ENCODE measurements around the gene PDLIM5.

DNA sequence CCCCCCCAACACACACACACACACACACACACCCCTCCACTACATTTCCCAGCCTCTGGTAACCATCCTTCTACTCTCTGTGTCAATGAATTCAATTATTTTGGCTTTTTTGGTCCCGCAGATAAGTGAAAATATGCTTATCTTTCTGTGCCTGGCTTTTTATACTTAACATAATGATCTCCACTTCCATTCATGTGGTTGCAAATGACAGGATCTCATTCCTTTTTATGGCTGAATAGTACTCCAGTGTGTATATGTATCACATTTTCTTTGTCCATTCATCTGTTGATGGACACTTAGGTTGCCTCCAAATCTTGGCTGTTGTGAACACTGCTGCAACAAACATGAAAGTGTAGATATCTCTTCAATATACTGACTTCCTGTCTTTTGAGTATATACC lies 59.8 kb downstream of the PDLIM5 start:
- TF ChIP-seq, protein P1, sequence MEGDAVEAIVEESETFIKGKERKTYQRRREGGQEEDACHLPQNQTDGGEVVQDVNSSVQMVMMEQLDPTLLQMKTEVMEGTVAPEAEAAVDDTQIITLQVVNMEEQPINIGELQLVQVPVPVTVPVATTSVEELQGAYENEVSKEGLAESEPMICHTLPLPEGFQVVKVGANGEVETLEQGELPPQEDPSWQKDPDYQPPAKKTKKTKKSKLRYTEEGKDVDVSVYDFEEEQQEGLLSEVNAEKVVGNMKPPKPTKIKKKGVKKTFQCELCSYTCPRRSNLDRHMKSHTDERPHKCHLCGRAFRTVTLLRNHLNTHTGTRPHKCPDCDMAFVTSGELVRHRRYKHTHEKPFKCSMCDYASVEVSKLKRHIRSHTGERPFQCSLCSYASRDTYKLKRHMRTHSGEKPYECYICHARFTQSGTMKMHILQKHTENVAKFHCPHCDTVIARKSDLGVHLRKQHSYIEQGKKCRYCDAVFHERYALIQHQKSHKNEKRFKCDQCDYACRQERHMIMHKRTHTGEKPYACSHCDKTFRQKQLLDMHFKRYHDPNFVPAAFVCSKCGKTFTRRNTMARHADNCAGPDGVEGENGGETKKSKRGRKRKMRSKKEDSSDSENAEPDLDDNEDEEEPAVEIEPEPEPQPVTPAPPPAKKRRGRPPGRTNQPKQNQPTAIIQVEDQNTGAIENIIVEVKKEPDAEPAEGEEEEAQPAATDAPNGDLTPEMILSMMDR (IDR thresholded peaks at IDR 0.05), result no peak
- no peak for TF ChIP-seq POLR2A (IDR thresholded peaks at IDR 0.05)
- TF ChIP-seq EP300 (IDR thresholded peaks at IDR 0.05), result no peak

All from suprapubic skin (tissue), 3 donors.